A172 (cell line): ENCODE data around the gene TBC1D21. TPM values are rescaled to one million over a fixed set of nuclear protein-coding genes. Genes with fewer than 3 reads are reported as not detected.

Experiments used
- DNase-seq: peaks from one replicate; pipeline ENCODE4 v3.0.0-alpha.2; 2015; ENCODE audit warnings: low spot score
- total RNA-seq: library from RNA; depleted of rRNA; stranded (reverse); fragments of >200 nt; shearing (Covaris generic); gene quantifications from 2 replicates; pipeline ENCODE4 v1.2.3, GENCODE V29; 2014

Gene TBC1D21
- total RNA-seq, 1 experiment from 2014 or later = not detected

DNA sequence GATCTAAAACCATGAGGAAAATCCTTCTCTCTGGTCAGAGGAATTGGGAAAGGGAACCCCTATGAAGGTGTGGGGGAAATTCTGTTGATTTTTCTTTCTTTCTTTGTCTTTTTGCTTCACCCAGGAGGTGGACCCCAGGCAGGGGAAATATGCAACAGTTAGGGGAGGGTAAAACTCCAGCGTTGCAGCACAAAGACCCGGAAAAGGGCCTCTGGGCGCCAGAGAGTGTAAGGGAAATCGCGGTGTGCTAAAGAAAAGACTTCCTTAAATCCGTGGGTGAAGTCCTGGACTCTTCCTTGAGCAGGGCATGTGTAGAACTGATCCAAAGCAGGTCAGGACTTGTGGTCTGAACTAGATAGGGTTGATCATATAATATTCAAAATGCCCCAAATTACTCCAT lies 11.1 kb upstream of the TBC1D21 start:
- DNase-seq = no peak

DNA sequence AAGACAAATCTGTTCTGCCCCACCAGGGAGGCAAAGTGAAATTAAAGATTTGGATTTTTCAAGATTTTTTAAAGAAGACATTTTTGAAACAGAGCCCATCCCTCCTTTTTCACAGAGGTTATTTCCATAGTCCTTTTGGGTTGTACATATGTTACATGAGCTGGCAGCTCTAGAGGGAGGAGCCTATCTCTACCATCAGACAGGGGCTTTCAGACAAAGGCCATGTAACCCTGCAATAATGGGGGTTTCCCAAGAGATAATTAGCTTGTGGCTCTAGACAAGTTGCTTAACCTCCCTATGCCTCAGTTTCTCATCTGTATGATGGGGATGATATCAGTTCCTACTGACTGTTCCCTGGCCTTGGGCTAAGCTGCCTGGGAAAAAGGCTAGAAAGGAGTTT lies 8.0 kb upstream of the TBC1D21 start:
- no peak for DNase-seq

DNA sequence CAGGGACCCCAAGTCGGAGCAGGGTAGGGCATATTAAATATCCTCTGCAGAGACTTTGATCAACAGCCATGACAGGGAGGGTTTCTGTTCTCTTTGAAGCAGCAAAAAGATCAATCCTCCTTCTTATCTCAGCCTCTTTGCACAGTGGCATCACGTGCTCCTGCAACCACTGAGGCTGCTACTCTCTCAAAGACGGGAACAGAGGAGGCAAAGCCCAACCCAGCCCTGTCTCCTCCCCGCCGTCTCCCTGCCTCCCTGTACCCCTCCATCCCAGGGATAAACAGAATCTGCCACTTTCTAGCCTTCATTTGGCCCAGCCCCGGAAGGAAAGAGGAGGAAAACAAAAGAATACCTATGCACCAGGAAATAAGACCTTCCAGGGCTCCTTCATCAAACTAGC lies 7.5 kb upstream of the TBC1D21 start:
- DNase-seq = no peak

DNA sequence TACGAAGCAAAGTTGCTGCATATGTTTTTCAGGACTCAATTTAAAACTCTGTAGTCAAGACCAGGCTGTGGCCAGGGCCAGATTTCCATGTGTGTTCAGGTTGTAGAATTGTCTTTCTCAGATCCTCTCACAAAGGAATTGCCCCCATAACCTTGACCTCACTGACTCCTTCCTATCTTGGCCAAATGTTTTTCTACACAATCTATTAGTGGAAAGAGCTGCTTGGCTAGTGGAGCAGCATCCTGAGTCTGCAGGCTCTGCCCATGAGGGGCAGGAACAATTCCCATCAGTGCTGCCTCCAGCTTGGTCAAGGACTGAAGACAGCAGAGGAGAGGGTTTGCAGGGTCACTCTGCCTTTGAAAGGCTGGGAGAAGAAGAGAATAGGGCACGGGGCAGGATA lies 6.9 kb upstream of the TBC1D21 start:
- DNase-seq = no peak

DNA sequence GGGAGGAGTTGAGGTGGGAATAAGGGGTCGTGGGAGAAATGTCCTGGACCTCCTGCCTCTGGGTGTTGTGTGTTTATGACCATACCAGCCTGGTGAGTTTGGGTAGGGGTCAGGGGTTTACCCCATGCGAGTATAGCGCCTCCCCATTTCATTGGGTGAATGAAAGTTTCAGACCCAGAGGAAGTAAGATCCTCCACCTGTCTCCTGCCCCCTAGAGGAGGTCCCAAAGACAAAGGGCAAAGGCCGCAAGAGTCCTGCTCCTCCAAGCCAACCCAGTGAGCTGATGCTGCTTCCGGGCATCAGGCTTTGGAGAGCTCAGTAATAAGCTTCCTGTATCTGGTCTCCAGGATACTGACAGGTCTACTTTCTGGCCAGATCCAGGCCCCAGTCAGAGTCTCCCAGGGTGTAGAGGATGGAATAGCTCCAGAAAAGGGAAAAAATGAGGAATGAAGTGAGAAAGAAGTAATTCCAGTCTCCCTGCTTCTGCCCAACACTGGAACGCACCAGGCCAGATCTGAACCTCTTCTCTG lies 6.4 kb upstream of the TBC1D21 start:
- DNase-seq = no peak

DNA sequence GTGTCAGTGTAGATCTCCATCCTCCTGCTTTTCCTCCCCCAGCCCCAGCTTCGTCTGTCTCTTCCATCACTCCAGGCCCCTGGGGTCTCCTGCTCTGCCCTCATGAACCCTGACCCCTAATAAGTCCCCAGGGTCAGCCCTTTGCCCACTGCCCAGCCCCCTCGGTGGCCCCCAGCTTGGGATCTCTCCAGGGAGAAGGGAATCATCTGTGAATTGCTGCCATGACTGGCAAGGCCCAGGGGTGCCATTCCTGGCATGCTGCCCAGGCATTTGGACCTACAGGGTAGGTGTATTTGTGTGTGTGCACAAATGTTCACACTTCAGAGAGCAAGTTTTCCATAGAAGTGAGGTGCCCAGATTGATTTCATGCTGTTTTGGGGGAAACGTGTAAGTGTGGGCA lies 5.9 kb upstream of the TBC1D21 start:
- DNase-seq = no peak

DNA sequence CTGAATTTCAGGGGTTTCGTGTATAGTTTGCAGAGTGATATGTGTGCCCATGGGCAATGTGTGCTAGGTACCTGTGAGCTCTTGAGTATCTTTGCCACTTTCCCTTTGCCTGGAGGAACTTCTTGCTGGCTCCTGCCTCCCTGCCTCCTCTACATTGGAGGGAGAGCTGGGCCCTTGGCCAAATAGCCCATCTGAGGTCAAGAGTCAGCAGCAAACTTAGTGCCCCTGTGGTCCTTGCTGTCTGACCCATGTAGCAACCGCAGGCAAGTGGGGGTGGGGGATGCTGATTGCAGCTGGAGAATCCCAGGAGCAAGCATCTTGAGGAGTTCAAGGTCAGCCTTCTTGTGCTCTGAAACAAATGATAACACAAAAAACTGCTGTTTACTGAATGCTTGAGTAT lies 5.4 kb upstream of the TBC1D21 start:
- no peak for DNase-seq

DNA sequence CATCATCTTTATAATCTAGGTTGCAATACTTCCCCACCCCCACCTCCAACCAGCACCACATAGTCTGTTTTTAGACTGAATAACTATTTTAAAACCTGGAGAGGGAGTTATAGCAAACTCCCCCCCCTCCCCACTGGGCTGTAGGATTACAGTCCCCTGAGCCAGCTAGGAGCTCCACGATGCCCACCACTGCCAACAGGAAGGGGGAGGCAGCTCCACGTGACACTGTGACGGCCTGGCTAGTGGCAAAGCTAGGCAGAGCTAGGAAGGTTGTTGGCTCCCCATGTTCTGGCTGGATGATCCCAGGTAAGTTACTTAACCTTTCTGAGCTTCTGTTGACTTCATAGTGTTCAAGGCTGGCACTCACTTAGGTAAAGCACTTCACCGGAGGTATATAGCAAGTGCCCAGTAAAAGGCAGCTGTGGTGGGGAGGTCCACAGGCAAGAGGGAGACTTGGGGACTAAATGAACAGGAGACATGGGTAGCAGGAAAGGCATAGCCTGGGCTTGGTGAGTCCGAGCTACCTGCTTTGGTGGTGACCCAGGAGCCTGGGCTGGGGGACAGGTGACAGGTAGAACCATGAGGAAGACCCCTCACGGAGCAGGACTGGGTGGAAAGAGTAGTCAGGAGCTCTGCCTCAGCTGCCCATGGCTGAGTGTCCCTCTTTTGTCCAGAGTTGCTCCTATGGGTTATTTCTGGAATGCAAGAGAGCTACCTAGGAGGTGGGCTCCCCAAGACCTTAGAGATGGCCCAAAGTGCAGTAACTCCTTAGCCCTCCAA lies 4.0 kb upstream of the TBC1D21 start:
- no peak for DNase-seq

DNA sequence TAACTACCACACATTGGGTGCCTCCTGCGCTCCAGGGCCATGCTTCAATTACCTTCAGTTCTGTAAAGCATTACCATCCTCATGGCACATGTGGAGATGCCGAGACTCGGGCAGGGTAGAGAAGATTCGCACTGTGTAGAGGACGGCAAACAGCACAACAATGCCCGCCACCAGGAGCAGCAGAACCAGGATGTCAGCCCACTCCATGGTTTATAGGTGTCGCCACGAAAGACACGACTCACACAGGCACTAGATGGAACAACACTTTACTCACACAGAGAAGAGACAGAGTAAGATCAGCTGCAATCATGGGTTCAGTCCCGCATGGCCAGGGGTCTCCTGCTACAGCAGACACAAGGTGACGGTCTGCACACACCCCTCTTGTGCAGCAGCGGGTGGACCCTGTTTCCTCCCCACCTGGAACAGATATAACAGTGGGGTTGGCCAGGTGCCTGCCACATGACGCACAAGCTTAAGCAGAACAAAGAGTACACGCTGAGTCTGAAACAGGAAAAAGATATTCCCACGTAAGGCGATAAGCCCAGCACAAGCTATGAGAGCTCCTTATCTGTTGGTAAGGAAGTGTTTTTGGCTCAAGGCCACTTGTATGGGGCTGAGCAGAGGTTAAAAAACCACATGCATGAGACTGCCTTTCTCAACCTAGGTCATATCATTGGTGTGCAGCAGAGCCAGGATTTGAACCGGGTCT lies 2.5 kb upstream of the TBC1D21 start:
- peak; percentile 38 for DNase-seq

DNA sequence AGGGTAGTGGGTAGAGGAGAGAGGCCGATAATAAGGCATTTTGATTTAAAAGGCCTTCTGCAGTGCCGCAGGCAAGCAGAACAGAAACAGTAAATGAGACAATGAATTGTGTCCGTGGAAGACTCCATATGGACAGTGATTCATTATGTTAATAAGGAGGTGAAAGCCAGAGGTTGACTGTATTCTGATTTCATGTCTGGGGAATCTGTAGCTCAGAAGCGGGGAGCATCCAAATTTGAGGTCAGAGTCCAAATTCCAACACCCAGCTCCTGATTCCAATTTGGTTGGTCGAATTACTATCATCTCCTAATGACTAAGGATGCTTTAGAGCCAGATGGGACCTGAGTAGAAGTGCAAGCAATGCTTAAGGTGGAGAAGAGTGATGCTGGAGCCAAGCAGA lies 1.0 kb upstream of the TBC1D21 start:
- DNase-seq = no peak

DNA sequence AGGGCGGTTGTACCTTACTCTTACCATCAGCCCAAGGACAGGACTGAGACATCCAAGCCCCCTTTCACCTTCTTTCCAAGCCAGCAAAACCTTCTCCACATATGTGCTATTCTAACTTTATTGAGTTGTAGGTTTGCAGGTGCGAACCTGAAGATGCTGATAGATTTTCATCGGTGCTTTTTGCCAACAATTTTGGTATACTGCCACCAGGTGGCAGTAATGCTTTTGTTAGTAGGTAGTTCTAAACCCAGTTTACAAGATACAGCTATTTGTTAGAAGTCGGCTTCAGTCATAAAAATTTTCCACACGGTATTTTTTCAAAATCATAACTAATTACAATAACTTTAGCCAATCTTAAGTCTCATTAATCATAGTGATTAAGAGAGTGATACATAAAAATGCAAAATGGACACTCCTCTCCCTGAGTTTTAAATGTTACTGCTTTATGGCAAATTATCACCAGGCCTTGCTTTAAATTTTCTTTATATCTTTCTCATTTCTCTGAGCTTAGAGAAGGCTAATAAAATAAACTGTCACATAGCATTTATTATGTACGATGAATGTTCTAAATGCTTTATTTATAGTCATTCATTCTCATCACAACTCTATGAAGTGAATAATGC lies 636 bp downstream of the TBC1D21 start:
- peak; percentile 59 for DNase-seq

DNA sequence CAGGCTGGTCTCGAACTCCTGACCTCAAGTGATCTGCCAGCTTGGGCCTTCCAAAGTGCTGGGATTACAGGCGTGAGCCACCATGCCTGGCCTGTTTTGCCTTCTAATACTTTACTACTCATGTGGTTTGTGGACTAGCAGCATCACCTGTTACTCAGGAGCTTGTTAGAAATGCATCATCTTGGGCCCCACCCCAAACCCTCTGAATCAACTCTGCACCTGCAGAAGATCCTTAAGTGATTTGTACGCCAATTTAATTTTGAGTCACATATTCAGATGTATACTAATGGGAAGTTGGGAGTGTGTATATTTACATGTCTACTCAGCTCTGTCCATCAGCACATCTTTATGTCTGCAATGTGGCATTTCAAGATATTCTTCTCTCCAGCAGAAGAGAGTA lies 6.1 kb downstream of the TBC1D21 start:
- peak; percentile 18 for DNase-seq

DNA sequence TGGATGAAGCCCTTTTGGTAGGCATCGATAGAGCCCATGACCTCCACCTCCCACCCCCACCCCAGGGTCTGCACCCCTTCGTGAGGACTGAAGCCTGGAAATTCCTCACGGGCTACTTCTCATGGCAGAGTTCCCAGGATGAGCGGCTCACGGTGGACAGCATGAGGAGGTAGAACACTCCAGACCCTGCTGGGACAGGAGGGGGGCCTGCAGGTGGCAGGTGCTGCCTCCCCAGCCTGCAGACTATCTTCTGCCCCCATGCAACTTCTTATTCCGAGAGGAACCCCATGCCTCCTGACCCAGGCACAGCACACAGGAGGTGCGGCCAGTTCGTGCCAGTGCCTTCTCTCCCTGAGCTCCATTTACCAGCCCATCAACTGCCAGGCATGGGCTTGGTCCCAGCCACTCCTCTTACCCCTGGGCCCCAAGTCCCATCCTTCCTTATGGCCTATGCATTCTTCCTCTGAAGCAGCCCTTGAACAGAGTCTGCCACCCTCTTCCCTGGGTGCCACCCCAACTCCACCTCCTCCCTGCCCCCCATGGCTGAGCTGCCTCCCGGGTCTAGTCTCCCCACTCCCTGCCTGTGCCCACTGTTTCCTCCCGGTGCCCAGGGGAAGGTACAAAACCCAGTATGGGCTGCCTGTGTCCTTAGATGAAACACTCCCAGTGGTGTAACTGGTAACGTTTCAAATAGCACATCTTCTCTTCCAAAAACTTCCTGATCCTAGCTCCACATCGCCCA lies 8.4 kb downstream of the TBC1D21 start:
- DNase-seq = no peak

DNA sequence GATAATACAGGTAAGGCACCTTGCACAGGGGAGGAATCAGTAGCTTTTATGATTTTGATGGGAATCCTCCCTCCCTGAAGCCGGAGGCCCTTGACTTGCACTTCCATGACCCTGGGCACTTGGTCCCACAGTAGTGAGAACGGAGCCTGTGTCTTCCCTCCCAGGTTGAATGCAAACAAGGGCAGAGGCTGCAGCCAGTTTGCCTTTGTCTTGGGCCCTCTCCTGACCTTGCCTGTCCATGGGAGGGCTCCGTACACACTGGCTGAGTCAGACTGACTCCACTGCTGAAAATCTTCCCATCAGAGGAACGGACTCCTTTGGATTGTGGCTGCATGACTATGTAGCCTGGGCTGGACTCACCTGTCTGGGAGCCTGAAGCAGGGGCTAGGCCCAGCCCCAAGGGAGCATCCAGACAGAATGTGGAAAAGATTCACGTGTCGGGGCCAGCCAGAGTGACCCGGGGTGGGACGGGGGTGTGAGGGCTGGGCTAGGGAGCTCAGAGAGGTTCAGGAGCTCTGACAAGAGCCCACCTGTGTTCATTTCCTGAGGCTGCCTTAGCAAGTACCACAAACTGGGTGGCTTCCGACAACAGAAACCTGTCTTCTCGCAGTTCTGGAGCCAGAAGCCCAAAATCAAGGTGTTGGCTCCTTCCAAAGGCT lies 9.5 kb downstream of the TBC1D21 start:
- no peak for DNase-seq

DNA sequence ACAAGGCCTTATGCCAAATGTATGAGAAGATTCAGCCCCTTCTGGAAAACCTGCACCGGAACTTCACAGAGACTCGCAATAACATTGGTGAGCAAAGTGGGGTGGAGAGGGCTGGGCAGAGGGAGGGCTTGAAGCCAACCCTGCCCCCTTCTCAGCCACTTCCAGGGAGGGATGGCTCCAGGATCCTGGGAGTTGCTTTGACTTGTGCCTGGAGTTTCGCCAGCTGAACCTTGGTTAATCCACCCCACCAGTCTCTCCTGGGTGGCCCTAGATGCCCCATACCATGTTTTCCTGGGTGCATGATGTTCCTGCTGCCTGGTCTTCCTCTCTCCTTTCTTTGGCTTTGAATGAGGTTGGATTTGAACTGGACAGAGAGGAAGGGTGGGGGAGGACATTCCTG lies 10.8 kb downstream of the TBC1D21 start:
- DNase-seq = no peak

DNA sequence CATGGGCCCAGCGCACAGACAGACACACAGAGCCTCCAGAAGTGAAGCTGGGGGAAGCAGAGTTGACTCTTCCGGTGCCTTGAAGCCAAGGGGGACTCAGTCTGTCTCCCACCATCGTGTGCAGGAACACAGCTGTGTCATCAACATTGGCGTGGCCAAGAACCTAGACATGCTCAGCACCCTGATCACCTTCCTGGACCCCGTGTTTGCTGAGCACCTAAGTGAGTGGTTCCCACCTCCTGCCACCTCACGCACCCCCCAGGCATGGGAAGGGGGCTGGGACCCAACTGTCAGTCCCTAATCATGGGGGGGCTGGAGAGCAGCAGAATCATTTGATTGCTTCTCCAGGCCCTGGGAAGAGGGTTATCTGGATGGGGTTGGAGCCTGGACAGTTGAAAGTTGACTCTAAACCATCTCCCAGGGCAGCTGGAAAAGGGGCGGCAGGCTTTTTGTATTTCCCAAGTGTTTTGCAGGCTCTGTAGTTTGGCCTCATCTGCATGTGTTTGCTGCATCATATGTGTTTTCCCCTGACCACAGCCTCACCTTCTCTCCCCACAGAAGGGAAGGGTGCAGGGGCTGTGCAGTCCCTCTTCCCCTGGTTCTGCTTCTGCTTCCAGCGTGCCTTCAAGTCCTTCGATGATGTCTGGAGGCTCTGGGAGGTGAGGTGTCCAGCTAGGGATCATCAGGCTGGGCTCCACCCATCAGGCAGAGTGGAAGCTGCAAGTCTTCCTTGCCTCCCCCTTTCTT lies 12.8 kb downstream of the TBC1D21 start:
- DNase-seq = no peak

DNA sequence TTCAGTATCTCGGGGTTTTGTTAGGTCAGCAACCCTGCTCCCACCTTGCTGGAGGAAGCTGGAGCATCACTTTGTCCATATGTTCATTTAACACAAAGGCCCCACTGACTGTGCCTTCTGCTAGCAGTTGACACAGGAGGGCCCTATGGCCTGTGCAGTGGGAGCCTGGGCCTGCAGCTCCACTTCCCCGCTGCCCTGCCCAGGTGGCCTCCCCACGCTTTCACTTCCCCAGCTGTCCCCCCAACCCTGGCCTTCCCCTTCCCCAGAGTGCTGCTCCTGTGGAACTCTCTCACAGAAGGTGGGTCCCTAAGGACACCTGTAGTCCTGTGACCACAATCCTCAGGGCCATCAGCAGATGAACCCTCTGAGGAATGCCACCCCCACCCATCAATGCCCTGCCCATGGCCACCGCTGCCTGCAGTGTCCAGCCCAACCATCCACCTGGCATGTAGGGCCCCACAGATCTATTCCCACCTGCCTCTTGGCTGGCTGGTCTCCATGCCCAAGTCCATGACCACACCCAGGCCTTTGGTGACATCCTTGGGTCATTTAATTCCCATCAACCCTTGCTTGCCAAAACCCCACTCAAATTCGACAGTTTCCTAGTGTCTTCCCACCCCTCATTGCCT lies 13.5 kb downstream of the TBC1D21 start:
- no peak for DNase-seq

DNA sequence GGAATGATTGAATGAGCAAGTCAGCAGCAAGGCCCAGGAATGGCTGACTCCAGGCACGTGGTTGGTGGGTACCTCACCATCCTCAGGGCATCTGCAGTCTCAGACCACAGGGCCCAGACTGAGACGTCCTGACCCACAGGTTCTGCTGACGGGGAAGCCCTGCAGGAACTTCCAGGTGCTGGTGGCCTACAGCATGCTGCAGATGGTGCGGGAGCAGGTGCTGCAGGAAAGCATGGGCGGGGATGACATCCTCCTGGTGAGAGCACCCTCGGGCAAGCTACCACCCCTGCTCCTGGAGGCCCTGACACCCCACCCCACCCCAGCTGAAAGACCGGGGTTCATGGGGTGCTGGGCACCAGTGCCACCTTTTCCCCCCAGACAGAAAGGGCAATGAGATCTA lies 14.1 kb downstream of the TBC1D21 start:
- no peak for DNase-seq

DNA sequence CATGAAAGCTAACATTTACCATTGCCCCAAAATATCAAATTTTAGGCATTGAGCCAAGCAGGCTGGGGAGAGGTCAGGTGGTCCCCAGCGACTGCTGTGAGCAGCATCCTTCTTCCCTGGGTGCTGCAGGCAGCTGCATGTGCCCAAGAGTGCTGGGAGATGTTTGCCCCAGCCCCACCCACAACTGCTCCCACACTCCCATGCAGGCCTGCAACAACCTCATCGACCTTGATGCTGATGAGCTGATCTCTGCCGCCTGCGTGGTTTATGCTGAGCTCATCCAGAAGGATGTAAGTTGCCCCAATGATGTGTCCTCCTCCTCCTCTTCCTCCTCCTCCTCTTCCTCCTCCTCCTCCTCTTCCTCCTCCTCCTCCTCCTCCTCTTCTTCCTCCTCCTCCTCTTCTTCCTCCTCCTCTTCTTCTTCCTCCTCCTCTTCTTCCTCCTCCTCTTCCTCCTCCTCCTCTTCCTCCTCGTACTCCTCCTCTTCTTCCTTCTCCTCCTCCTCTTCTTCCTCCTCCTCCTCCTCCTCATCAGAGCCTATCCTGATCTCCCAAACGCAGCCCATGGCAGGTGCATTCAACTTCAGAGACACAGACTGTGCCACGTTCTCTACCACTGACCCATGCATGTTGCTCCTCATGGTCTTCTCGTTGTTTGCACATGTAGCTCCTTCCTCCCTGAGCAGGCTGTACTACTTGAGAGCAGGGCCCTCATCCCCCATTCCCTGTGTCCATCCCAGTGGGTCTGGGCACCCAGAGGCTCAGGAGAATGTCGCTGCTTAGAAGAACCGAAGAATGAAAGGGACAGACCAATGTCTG lies 15.1 kb downstream of the TBC1D21 start:
- DNase-seq = no peak
